WTC11 (cell line): Measurements from ENCODE around the gene ICE2. TPM values are rescaled to one million over a fixed set of nuclear protein-coding genes. Genes with fewer than 3 reads are reported as not detected.

Experiments used
- ATAC-seq: fragments of 200-7000 bp; cut with Tn5 transposase; 2 replicates; pipeline ENCODE4 v1.10.0; 2021; ENCODE audit warnings: mild to moderate bottlenecking, moderate library complexity
- CTCF ChIA-PET: fragments of 300-600 bp; sonication (Branson Sonifier 250); formaldehyde crosslinking; loops from one replicate; lab custom pipeline; 2021; ENCODE audit warnings: antibody characterized with exemption; lab: Charles Lee
- POLR2A ChIA-PET: fragments of 350-600 bp; sonication (Branson Sonifier 250); formaldehyde crosslinking; loops from one replicate; lab custom pipeline; 2021; ENCODE audit warnings: antibody characterized with exemption; lab: Charles Lee
- DNase-seq: peaks from one replicate; pipeline ENCODE4 v3.0.0; 2021; ENCODE audit warnings: low spot score
- H3K27ac Mint-ChIP-seq: 2 replicates; pipeline ENCODE4 v1.8.0; 2021; ENCODE audit warnings: mixed read lengths
- H3K27me3 Mint-ChIP-seq: 2 replicates; pipeline ENCODE4 v1.8.0; 2021; ENCODE audit warnings: low read depth, mild to moderate bottlenecking, moderate library complexity, mixed read lengths
- H3K36me3 Mint-ChIP-seq: 2 replicates; pipeline ENCODE4 v1.8.0; 2021; ENCODE audit warnings: mixed read lengths
- H3K4me1 Mint-ChIP-seq: 2 replicates; pipeline ENCODE4 v1.8.0; 2022; ENCODE audit warnings: mixed read lengths
- H3K4me3 Mint-ChIP-seq: 2 replicates; pipeline ENCODE4 v1.8.0; 2021; ENCODE audit warnings: mild to moderate bottlenecking, moderate library complexity, mixed read lengths
- H3K9me3 Mint-ChIP-seq: 2 replicates; pipeline ENCODE4 v1.8.0; 2021; ENCODE audit warnings: mixed read lengths
- CREM ChIP-seq: sonication (generic); formaldehyde crosslinking; IDR thresholded peaks from 2 replicates; pipeline ENCODE4 v1.8.1; 2022; ENCODE audit warnings: mild to moderate bottlenecking, missing genetic modification reagents, moderate library complexity
- CTCF ChIP-seq: fragments of 200-600 bp; IDR thresholded peaks from 2 replicates; pipeline ENCODE4 v1.8.0; 2022; ENCODE audit warnings: antibody characterized with exemption
- MXD4 ChIP-seq: fragments of 250-450 bp; sonication (Bioruptor Pico); IDR thresholded peaks from 2 replicates; pipeline ENCODE4 v1.8.0; 2021; ENCODE audit warnings: mild to moderate bottlenecking, moderate library complexity, borderline replicate concordance
- NFE2L1 ChIP-seq: sonication (generic); formaldehyde crosslinking; IDR thresholded peaks from 2 replicates; pipeline ENCODE4 v1.8.1; 2023; ENCODE audit warnings: missing genetic modification reagents
- NR3C1 ChIP-seq: sonication (generic); formaldehyde crosslinking; conservative IDR thresholded peaks from 2 replicates; pipeline ENCODE4 v1.8.1; 2023; ENCODE audit warnings: low read depth, mild to moderate bottlenecking, missing genetic modification reagents
- OVOL2 ChIP-seq: fragments of 250-450 bp; sonication (Bioruptor Pico); IDR thresholded peaks from 2 replicates; pipeline ENCODE4 v1.9.0; 2021; ENCODE audit warnings: mild to moderate bottlenecking, borderline replicate concordance
- PRDM15 ChIP-seq: sonication (generic); formaldehyde crosslinking; IDR thresholded peaks from 2 replicates; pipeline ENCODE4 v1.8.0; 2022; ENCODE audit warnings: missing genetic modification reagents
- PRRX2 ChIP-seq: fragments of 250-450 bp; sonication (Bioruptor Pico); IDR thresholded peaks from 2 replicates; pipeline ENCODE4 v1.8.0; 2021; ENCODE audit warnings: mild to moderate bottlenecking
- TEAD4 ChIP-seq: sonication (generic); formaldehyde crosslinking; IDR thresholded peaks from 2 replicates; pipeline ENCODE4 v1.8.0; 2022; ENCODE audit warnings: mild to moderate bottlenecking, missing genetic modification reagents
- TP53 ChIP-seq: sonication (generic); formaldehyde crosslinking; IDR thresholded peaks from 2 replicates; pipeline ENCODE4 v1.8.1; 2023; ENCODE audit warnings: mild to moderate bottlenecking, missing genetic modification reagents
- ZBTB21 ChIP-seq: sonication (generic); formaldehyde crosslinking; IDR thresholded peaks from 2 replicates; pipeline ENCODE4 v1.8.1; 2023; ENCODE audit warnings: mild to moderate bottlenecking, missing genetic modification reagents, borderline replicate concordance
- ZMAT4 ChIP-seq: fragments of 250-450 bp; sonication (Bioruptor Pico); IDR thresholded peaks from 2 replicates; pipeline ENCODE4 v1.9.0; 2021; ENCODE audit warnings: mild to moderate bottlenecking
- ZNF138 ChIP-seq: sonication (generic); formaldehyde crosslinking; conservative IDR thresholded peaks from 2 replicates; pipeline ENCODE4 v1.8.1; 2022; ENCODE audit warnings: mild to moderate bottlenecking, moderate library complexity, missing genetic modification reagents
- ZNF263 ChIP-seq: sonication (generic); formaldehyde crosslinking; IDR thresholded peaks from 2 replicates; pipeline ENCODE4 v1.8.1; 2022; ENCODE audit warnings: low read depth, mild to moderate bottlenecking, moderate library complexity, missing genetic modification reagents
- ZNF423 ChIP-seq: fragments of 250-450 bp; sonication (Bioruptor Pico); IDR thresholded peaks from 2 replicates; pipeline ENCODE4 v2.1.2; 2022; ENCODE audit warnings: mild to moderate bottlenecking, moderate library complexity
- total RNA-seq: library from RNA; stranded (reverse); gene quantifications from 3 replicates; pipeline ENCODE4 v1.2.3, GENCODE V29; 2021
- TF ChIP-seq, protein P1 (sequence below): sonication (generic); formaldehyde crosslinking; IDR thresholded peaks from 2 replicates; pipeline ENCODE4 v1.8.1; 2023; ENCODE audit warnings: mild to moderate bottlenecking, missing genetic modification reagents

ICE2 gene
- total RNA-seq, 1 experiment from 2014 or later = 76.9 TPM

- peaks cover 17% of the 10 kb centered on the region for H3K4me1 Mint-ChIP-seq
- no peak for ATAC-seq
- CTCF ChIA-PET = interaction anchor here (1.0 kb wide), 1 partner anchor 16 kb away, joined by 3 read pairs; no protein-coding TSS in a partner anchor
Observed at GRCh38 chr15:60523056-60523455, 44.1 kb upstream of the ICE2 start.

GRCh38 chr15:60520825-60521368 is 42.0 kb upstream of the ICE2 start:
- peaks cover 15% of the 10 kb centered on the region for H3K4me1 Mint-ChIP-seq
- H3K4me3 Mint-ChIP-seq = no peak overlapping the region
- H3K9me3 Mint-ChIP-seq = no peaks in the 10 kb centered on the region
- ChIA-PET CTCF (interaction anchor here (0.7 to 3.2 kb wide), 58 partner anchors 8 to 1314 kb away, joined by 3 to 78 read pairs (median 5); no protein-coding TSS in a partner anchor), POLR2A (interaction anchor here (0.5 kb wide), 1 partner anchor 1149 kb away, joined by 3 read pairs; no protein-coding TSS in a partner anchor)
- TF ChIP-seq PRRX2 (CRISPR knock-in tag) (no peak), PRDM15 (CRISPR knock-in tag) (peak; percentile 46; the same call in 1 of the 2 replicates), MXD4 (CRISPR knock-in tag) (no peak), CTCF (peak; percentile 77)
- peak; percentile 87 for ATAC-seq
- peak; percentile 83 for DNase-seq
- no peaks in the 10 kb centered on the region for H3K36me3 Mint-ChIP-seq
- H3K27me3 Mint-ChIP-seq = no peaks in the 10 kb centered on the region
- H3K27ac Mint-ChIP-seq = no peak overlapping the region

More at GRCh38 chr15:60523056-60523455, 44.1 kb upstream of the ICE2 start:
- TF ChIP-seq TP53 (CRISPR knock-in tag) (no peak), TEAD4 (no peak), NR3C1 (CRISPR knock-in tag) (no peak), NFE2L1 (CRISPR knock-in tag) (no peak), ZNF423 (CRISPR knock-in tag) (no peak), ZBTB21 (CRISPR knock-in tag) (no peak), ZNF263 (no peak)
- TF ChIP-seq, protein P1, sequence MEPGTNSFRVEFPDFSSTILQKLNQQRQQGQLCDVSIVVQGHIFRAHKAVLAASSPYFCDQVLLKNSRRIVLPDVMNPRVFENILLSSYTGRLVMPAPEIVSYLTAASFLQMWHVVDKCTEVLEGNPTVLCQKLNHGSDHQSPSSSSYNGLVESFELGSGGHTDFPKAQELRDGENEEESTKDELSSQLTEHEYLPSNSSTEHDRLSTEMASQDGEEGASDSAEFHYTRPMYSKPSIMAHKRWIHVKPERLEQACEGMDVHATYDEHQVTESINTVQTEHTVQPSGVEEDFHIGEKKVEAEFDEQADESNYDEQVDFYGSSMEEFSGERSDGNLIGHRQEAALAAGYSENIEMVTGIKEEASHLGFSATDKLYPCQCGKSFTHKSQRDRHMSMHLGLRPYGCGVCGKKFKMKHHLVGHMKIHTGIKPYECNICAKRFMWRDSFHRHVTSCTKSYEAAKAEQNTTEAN (CRISPR knock-in tag) = no peak
- DNase-seq = no peak
- Mint-ChIP-seq H3K27me3 (no peaks in the 10 kb centered on the region), H3K36me3 (no peaks in the 10 kb centered on the region), H3K9me3 (no peaks in the 10 kb centered on the region), H3K4me3 (no peak overlapping the region), H3K27ac (no peak overlapping the region)
- POLR2A ChIA-PET = no interaction called here

DNA sequence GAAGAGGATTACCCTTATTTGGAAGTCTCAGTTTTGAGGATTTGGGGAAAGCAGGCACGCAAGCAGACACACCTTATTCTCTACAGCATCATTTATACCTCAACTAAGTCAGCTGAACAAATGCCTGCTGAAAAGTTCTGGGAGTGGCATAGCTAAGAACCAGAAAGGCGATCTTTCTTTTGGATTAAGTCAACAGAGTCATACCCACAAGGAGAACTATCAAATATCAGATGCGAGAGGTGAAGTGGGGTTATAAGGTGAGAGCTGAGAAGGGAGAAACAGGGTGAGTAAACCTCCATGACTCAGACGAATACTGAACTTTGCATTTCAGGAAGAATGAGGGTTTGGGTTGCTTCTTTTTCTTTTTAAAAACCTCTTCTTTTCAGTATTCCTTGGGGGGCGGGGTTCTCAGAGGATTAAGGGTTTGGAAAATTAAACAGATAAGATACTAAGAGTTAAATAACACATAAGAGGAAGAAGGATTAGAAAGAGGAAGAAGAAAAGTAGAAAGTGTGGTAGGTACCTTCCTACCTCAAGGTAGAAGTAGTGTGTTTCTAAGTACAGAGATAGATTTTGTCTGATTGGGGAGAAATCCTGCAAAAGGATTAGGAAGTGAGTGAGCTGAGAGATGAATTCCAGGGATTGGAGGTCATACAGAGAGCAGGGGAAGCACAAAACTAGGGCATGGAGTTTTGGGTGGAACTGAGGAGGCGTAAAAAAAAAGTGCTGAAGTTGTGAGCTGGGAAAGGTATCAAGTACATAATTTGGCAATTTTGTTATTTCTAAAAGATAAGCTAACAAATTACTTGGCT is 41.3 kb upstream of the ICE2 start:
- POLR2A ChIA-PET = interaction anchor here (0.5 kb wide), 1 partner anchor 1148 kb away, joined by 3 read pairs; no protein-coding TSS in a partner anchor

More for the DNA sequence above, 41.3 kb upstream of the ICE2 start:
- DNase-seq = no peak
- peak; percentile 66 for ATAC-seq
- Mint-ChIP-seq H3K4me1 (peaks cover 15% of the 10 kb centered on the region), H3K27ac (no peak overlapping the region), H3K4me3 (no peak overlapping the region), H3K27me3 (no peaks in the 10 kb centered on the region), H3K36me3 (no peaks in the 10 kb centered on the region), H3K9me3 (no peaks in the 10 kb centered on the region)
- no peak for TF ChIP-seq ZMAT4 (CRISPR knock-in tag)
- no peak for TF ChIP-seq OVOL2 (CRISPR knock-in tag)
- peak; percentile 87 for TF ChIP-seq PRDM15 (CRISPR knock-in tag)
- TF ChIP-seq TP53 (CRISPR knock-in tag) = no peak
- no peak for TF ChIP-seq ZNF138 (CRISPR knock-in tag)
- TF ChIP-seq MXD4 (CRISPR knock-in tag) = no peak
- TF ChIP-seq CREM = no peak
- no peak for TF ChIP-seq ZNF423 (CRISPR knock-in tag)
- CTCF ChIA-PET = interaction anchor here (0.7 to 3.2 kb wide), 58 partner anchors 8 to 1314 kb away, joined by 3 to 78 read pairs (median 5); no protein-coding TSS in a partner anchor
